Immature natural killer cell (primary cell): ENCODE results near the gene CLMN. TPM values are rescaled to one million over a fixed set of nuclear protein-coding genes. Genes with fewer than 3 reads are reported as not detected.
A peak's percentile ranks its signal among the peaks of the same experiment; 100 is the strongest.
"Not testable (repeated sequence)": the region's sequence is repeated elsewhere in the genome, so short reads cannot be mapped to it uniquely, and the experiment has no call there.

ENCODE experiments used
- DNase-seq, 3 donors: peaks; one replicate each; pipeline ENCODE4 v3.0.0; 2022; ENCODE audit warnings: mixed read lengths in 1 of 3
- H3K27ac Mint-ChIP-seq, 6 donors: one replicate each; pipeline ENCODE4 v1.8.0; 2020; ENCODE audit warnings: mixed read lengths in 6 of 6, mild to moderate bottlenecking in 5 of 6, inconsistent platforms in 4 of 6, moderate library complexity in 3 of 6
- H3K27me3 Mint-ChIP-seq, 3 donors: one replicate each; pipeline ENCODE4 v1.8.0; 2020 to 2021; ENCODE audit warnings: low read depth in 3 of 3, mild to moderate bottlenecking in 3 of 3, mixed read lengths in 3 of 3, moderate library complexity in 3 of 3, inconsistent platforms in 1 of 3
- H3K36me3 Mint-ChIP-seq, 3 donors: one replicate each; pipeline ENCODE4 v1.8.0; 2020; ENCODE audit warnings: mixed read lengths in 3 of 3, inconsistent platforms in 2 of 3, mild to moderate bottlenecking in 2 of 3
- H3K4me1 Mint-ChIP-seq, 2 donors: one replicate each; pipeline ENCODE4 v1.8.0; 2020; ENCODE audit warnings: inconsistent platforms in 2 of 2, mild to moderate bottlenecking in 2 of 2, mixed read lengths in 2 of 2, moderate library complexity in 1 of 2
- H3K4me3 Mint-ChIP-seq, 5 donors: one replicate each; pipeline ENCODE4 v1.8.0; 2020; ENCODE audit warnings: mild to moderate bottlenecking in 5 of 5, mixed read lengths in 5 of 5, inconsistent platforms in 3 of 5, moderate library complexity in 3 of 5
- H3K9me3 Mint-ChIP-seq, 6 donors: one replicate each; pipeline ENCODE4 v1.8.0; 2020; ENCODE audit warnings: mild to moderate bottlenecking in 6 of 6, mixed read lengths in 6 of 6, inconsistent platforms in 4 of 6, moderate library complexity in 3 of 6
- polyA plus RNA-seq, 3 donors: library from polyadenylated mRNA; unstranded; fragments of 300-500 nt; fragmentation: Illumina TruSeq; gene quantifications; one replicate each; pipeline ENCODE4 v1.2.3, GENCODE V29; 2021

The CLMN gene
- polyA plus RNA-seq, 3 donors from 2014 or later: 0.09 to 0.39 TPM; not detected in 1

GRCh38 chr14:95146079-95146771, 173.5 kb downstream of the CLMN start:
- H3K27ac Mint-ChIP-seq: no peak overlapping the region
- H3K36me3 Mint-ChIP-seq: peaks cover 8 to 13% (median 13%) of the 10 kb centered on the region in 3 donors
- peaks cover 0 to 18% (median 9%) of the 10 kb centered on the region in 6 donors for H3K9me3 Mint-ChIP-seq
- H3K27me3 Mint-ChIP-seq: peaks cover 0 to 3% (median 1%) of the 10 kb centered on the region in 3 donors
- peaks cover 60 to 97% of the 10 kb centered on the region in 2 donors for H3K4me1 Mint-ChIP-seq
- no peak for DNase-seq
- H3K4me3 Mint-ChIP-seq: peak overlapping the region in 1 of 5 donors; percentile 11

- H3K27ac Mint-ChIP-seq: peak overlapping the region in 1 of 6 donors; percentile 8
- H3K27me3 Mint-ChIP-seq: peaks cover 0 to 3% (median 1%) of the 10 kb centered on the region in 3 donors
- DNase-seq: no peak
- H3K36me3 Mint-ChIP-seq: peaks cover 8 to 13% (median 13%) of the 10 kb centered on the region in 3 donors
- peaks cover 0 to 18% (median 9%) of the 10 kb centered on the region in 6 donors for H3K9me3 Mint-ChIP-seq
- no peak overlapping the region for H3K4me3 Mint-ChIP-seq
- peaks cover 54 to 97% of the 10 kb centered on the region in 2 donors for H3K4me1 Mint-ChIP-seq
These were observed 174.9 kb downstream of the CLMN start for GRCh38 chr14:95144849-95145248.

DNA sequence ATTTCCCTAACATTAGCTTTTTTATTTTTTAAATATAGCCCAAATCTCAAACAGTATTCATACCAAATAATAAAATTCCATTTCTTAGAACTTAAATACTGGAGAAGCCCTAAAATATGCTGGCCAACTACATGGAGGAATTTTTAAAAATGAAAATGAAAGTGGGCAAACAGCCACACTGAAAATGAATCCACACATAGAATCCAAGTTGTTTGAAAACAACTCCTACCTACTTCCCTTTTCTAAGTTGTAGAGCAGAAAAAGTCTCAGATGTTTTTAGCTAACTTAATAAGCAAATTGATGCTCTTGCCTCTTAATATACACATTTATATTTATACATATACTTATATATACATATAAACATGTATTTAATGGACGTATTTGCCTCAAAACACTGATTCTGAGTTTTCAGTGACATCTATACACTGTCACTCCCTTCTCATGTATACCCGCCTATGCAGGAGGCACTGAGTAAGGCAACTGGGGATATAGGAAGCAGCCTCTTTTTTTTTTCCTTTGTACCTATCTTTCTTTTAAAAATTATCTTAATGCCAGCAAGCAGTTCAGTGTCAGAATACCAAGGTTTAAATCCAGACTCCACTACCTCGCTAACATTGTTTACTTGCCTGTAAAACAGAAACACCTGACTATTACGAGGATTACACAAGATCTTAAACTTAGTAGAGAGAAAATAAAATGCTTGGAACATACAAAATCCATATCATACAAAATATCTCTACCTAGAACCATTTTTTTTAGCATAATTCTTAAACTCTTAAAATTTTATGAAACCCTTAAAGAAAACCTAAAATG, 175.7 kb downstream of the CLMN start:
- Mint-ChIP-seq H3K4me3 (peak overlapping the region in 2 of 5 donors; percentile 8 to 36), H3K27ac (peak overlapping the region in 3 of 6 donors; percentile 23 to 63 (median 46)), H3K9me3 (peaks cover 0 to 18% (median 9%) of the 10 kb centered on the region in 6 donors), H3K4me1 (peaks cover 58 to 97% of the 10 kb centered on the region in 2 donors), H3K36me3 (peaks cover 8 to 13% (median 13%) of the 10 kb centered on the region in 3 donors), H3K27me3 (peaks cover 0 to 3% (median 1%) of the 10 kb centered on the region in 3 donors)
- DNase-seq: no peak

DNA sequence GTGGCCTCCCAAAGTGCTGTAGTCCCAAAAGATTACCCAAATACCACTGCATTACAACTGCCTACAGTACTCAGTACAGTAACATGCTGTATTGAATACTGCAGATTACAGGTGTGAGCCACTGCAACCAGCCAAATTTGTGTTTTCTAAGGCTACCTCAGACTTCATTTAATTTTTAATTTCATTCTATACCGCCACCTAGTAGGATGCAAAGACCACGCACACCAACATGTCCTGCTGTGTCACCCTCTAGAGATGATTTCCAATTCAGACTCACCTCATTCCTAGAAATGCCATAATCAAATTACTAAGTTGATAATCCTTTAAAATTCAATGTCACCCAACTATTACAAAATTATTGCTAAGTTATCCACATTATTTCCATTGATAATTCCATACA, 177.5 kb downstream of the CLMN start:
- H3K4me3 Mint-ChIP-seq: no peak overlapping the region

DNA sequence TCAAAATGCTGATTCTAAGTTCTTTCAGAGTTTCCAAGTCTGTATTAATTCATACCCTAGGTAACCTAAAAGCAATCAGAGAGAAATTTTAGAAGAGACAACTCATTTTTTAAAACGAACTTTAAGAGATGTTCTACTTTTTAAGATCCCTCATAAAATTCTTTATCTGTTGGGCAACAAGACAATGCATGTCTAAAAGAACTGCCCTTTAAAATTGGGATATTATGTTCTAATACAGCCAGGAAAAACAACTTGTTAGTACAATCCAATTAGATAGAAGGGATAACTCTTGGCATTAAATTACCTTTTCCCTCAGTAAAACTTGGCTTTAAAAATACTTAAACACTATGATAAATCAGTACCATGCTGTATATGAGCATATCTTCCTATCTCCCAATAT, 178.0 kb downstream of the CLMN start:
- no peak overlapping the region for H3K4me3 Mint-ChIP-seq

More for the DNA sequence above, 177.5 kb downstream of the CLMN start:
- Mint-ChIP-seq H3K9me3 (peaks cover 0 to 18% (median 9%) of the 10 kb centered on the region in 6 donors), H3K36me3 (peaks cover 8 to 17% (median 13%) of the 10 kb centered on the region in 3 donors), H3K4me1 (peaks cover 61 to 95% of the 10 kb centered on the region in 2 donors), H3K27ac (peak overlapping the region in 1 of 6 donors; percentile 36), H3K27me3 (peaks cover 0 to 1% (median 0%) of the 10 kb centered on the region in 3 donors)
- DNase-seq: no peak

DNA sequence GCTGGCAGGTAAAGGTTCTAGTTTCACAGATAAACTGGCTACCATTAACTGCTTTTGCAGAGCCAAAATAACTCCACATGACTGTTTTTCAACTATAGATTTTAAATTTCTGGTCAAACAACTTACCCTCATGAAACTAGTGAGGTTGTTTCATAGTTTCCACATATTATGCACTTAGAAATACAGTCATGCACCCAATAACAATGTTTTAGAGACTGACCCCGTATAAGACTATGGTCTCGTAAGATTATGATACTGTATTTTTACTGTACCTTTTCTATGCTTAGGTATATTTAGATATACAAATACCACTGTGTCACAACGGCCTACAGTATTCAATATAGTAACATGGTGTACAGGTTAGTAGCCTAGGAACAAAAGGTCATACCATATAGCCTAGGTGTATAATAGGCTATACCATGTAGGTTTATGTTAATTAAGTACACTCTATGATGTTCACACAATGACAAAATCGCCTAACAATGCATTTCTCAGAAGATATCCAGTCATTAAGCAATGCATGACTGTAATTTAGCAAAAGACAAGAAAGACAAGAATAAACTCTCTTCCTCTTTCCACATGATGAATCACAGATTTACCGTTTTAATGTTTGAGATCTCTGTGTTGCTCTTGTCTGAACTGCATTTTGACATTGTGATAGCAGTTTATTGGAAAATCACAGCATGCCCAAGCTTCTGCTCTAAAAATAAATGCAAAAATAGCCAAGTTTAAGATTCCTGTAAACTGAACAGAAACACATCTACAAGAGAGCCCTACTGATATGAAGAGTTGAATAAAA, 179.4 kb downstream of the CLMN start:
- Mint-ChIP-seq H3K27ac (peak overlapping the region in 1 of 6 donors; percentile 81), H3K9me3 (peaks cover 0 to 9% (median 8%) of the 10 kb centered on the region in 6 donors), H3K27me3 (peaks cover 0 to 2% (median 0%) of the 10 kb centered on the region in 3 donors), H3K4me1 (peaks cover 61 to 93% of the 10 kb centered on the region in 2 donors), H3K4me3 (no peak overlapping the region), H3K36me3 (peaks cover 5 to 11% (median 8%) of the 10 kb centered on the region in 3 donors)
- DNase-seq: no peak

More for the DNA sequence above, 178.0 kb downstream of the CLMN start:
- Mint-ChIP-seq H3K4me1 (peaks cover 63 to 94% of the 10 kb centered on the region in 2 donors), H3K27me3 (peaks cover 0 to 3% (median 0%) of the 10 kb centered on the region in 3 donors), H3K27ac (peak overlapping the region in 1 of 6 donors; percentile 36), H3K36me3 (peaks cover 8 to 17% (median 13%) of the 10 kb centered on the region in 3 donors), H3K9me3 (peaks cover 0 to 18% (median 9%) of the 10 kb centered on the region in 6 donors)
- no peak for DNase-seq

GRCh38 chr14:95138876-95139275, 180.8 kb downstream of the CLMN start:
- peaks cover 0 to 2% (median 0%) of the 10 kb centered on the region in 3 donors for H3K27me3 Mint-ChIP-seq
- H3K36me3 Mint-ChIP-seq: peaks cover 0 to 4% (median 0%) of the 10 kb centered on the region in 3 donors
- peak overlapping the region in 1 of 6 donors; percentile 64 for H3K27ac Mint-ChIP-seq
- H3K4me3 Mint-ChIP-seq: peak overlapping the region in 3 of 5 donors; percentile 12 to 41 (median 31)
- peaks cover 58 to 92% of the 10 kb centered on the region in 2 donors for H3K4me1 Mint-ChIP-seq
- H3K9me3 Mint-ChIP-seq: no peaks in the 10 kb centered on the region
- no peak for DNase-seq

DNA sequence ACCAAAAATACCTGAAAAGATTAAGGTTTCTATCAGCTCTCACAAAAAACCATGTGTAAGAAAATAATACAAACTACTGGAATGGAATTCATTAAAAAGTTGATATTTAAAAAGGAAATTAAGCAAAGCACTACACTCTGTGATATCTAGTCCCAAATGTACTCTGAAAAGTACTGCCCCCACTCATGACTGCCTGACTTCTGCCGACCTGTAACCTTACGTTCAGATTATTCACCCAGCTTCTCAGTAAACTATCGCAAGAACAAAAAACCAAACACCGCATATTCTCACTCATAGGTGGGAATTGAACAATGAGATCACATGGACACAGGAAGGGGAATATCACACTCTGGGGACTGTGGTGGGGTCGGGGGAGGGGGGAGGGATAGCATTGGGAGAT, 181.3 kb downstream of the CLMN start:
- peaks cover 54 to 92% of the 10 kb centered on the region in 2 donors for H3K4me1 Mint-ChIP-seq
- peak overlapping the region; percentile 8 to 72 (median 64) for H3K27ac Mint-ChIP-seq
- H3K27me3 Mint-ChIP-seq, H3K9me3 Mint-ChIP-seq, H3K36me3 Mint-ChIP-seq, DNase-seq: not testable (repeated sequence)
- H3K4me3 Mint-ChIP-seq: peak overlapping the region; percentile 12 to 62 (median 50)

- peak overlapping the region in 1 of 6 donors; percentile 34 for H3K27ac Mint-ChIP-seq
- no peaks in the 10 kb centered on the region for H3K9me3 Mint-ChIP-seq
- DNase-seq: no peak
- peaks cover 56 to 92% of the 10 kb centered on the region in 2 donors for H3K4me1 Mint-ChIP-seq
- H3K27me3 Mint-ChIP-seq: peaks cover 0 to 2% (median 0%) of the 10 kb centered on the region in 3 donors
- H3K4me3 Mint-ChIP-seq: peak overlapping the region in 1 of 5 donors; percentile 20
- H3K36me3 Mint-ChIP-seq: peaks cover 1 to 4% (median 2%) of the 10 kb centered on the region in 3 donors
These were observed 181.9 kb downstream of the CLMN start for GRCh38 chr14:95137804-95138167.

DNA sequence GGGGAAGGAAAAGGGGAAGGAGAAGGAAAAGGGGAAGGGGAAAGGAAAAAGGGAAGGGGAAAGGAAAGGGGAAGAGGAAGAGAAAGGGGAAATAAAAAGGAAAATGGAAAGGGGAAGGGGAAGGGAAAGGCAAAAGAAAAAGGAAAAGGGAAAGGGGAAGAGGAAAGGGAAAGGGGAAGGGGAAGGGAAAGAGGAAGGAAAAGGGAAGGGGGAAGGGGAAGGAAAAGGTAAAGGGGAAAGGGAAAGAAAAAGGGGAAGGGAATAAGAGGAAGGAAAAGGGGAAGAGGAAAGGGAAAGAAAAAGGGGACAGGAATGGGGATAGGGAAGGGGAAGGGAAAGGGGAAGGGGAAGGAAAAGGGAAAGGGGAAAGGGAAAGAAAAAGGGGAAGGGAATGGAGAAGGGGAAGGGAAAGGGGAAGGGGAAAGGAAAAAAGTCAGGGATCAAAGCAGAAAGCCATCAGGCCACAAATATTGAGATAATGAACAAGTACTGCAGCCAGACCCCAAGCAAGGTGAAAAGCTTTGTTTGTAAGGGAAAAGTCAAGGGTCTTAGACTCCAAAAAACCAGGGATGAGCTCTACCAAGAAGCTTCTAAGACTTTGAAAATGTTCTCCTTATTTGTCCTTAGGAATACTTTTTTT, 182.4 kb downstream of the CLMN start:
- Mint-ChIP-seq H3K4me1 (peaks cover 51 to 92% of the 10 kb centered on the region in 2 donors), H3K27me3 (peaks cover 0 to 2% (median 0%) of the 10 kb centered on the region in 3 donors), H3K9me3 (no peaks in the 10 kb centered on the region), H3K36me3 (peaks cover 4 to 7% (median 6%) of the 10 kb centered on the region in 3 donors), H3K4me3 (no peak overlapping the region), H3K27ac (peak overlapping the region in 1 of 6 donors; percentile 76)
- no peak for DNase-seq

DNA sequence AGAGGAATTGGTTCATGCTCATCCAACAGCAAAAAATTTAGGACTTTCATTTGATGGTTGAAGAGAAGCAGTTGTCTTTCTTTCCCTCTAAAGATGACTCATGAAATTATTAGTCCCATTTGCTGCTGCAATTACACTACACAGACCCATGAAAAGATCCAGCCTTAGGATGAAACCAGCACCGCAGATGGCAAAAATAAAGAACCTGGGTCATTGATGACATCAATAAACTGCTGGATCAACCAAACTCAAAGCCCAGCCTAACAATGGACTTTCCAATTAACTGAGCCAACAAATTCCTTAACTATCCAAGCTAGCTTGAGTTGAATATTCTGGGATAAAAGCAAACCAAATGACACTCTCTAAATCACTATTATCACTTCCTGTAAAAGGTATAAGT, 183.1 kb downstream of the CLMN start:
- H3K36me3 Mint-ChIP-seq: peaks cover 4 to 10% (median 8%) of the 10 kb centered on the region in 3 donors
- DNase-seq: no peak
- peaks cover 0 to 2% (median 0%) of the 10 kb centered on the region in 3 donors for H3K27me3 Mint-ChIP-seq
- H3K4me3 Mint-ChIP-seq: peak overlapping the region in 2 of 5 donors; percentile 12 to 44
- H3K4me1 Mint-ChIP-seq: peaks cover 47 to 88% of the 10 kb centered on the region in 2 donors
- no peaks in the 10 kb centered on the region for H3K9me3 Mint-ChIP-seq
- H3K27ac Mint-ChIP-seq: peak overlapping the region in 2 of 6 donors; percentile 76 to 86

- Mint-ChIP-seq H3K27ac (no peak overlapping the region), H3K4me1 (peaks cover 38 to 68% of the 10 kb centered on the region in 2 donors), H3K9me3 (no peaks in the 10 kb centered on the region), H3K4me3 (no peak overlapping the region), H3K27me3 (peaks cover 0 to 2% (median 0%) of the 10 kb centered on the region in 3 donors), H3K36me3 (peaks cover 8 to 20% (median 8%) of the 10 kb centered on the region in 3 donors)
- DNase-seq: no peak
These were observed 185.3 kb downstream of the CLMN start for GRCh38 chr14:95134304-95134933.
